CD4-positive, alpha-beta T cell treated with Interleukin-1 beta for 1 hour (primary cell): ENCODE results near the gene HOXC10.

Experiments
- DNase-seq, 2 donors: peaks; one replicate each; pipeline ENCODE4 v3.0.0-alpha.2; 2020 to 2022

Gene HOXC10

DNA sequence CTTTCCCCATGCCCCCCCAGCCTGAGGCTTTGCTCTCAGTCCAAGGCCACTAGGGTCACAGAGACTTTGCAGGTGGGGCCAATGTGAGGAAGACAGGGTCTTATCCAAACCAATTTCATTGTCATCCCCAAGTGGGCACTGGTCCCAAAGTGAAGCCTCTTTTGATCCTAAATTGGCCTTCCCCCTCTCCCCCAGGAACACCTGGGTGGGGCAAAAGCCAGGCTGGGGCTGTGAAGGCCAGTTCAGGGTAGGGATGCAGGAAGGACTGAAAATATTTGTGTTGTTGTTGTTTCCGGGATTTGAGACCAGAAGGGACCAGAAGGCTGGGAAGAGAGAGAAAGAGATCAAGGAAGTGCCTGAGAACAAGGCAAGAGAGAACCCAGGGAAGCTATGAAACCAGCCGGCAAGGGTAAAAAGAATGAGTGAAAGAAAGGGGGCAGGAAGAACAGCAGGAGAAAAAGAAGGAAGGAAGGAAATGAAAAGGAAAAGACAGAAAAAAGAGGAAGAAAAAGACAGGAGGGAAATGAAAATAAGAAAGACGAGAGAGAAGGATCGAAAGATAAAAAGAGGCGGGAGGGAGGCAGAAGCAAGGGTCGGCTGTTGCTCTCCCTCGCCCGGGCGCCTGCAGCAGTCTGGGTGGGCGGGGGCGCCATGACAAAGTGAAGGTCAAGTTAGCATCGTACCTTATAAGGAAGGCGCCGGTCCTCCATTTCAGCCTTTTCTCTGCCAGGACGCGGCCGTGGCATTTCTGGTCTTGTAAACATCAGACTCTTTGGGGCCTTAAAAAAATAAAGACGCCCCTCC is 19.5 kb upstream of the HOXC10 start:
- DNase-seq, result no peak

DNA sequence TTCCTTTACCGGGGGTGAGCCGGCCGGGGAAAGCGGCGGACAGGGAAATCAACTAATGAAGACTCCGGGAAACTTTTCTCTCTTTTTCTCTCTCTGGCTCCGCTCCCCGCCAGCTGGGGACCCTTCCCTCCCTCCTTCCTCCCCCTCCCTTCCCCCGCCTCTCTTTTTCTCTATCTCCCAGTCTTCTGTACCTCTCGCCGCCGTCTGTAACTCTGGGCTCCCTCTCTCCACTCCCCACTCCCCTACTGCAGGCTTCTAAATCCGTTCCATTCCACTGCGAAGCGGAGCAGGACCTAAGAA is 18.9 kb upstream of the HOXC10 start:
- DNase-seq, result no peak

DNA sequence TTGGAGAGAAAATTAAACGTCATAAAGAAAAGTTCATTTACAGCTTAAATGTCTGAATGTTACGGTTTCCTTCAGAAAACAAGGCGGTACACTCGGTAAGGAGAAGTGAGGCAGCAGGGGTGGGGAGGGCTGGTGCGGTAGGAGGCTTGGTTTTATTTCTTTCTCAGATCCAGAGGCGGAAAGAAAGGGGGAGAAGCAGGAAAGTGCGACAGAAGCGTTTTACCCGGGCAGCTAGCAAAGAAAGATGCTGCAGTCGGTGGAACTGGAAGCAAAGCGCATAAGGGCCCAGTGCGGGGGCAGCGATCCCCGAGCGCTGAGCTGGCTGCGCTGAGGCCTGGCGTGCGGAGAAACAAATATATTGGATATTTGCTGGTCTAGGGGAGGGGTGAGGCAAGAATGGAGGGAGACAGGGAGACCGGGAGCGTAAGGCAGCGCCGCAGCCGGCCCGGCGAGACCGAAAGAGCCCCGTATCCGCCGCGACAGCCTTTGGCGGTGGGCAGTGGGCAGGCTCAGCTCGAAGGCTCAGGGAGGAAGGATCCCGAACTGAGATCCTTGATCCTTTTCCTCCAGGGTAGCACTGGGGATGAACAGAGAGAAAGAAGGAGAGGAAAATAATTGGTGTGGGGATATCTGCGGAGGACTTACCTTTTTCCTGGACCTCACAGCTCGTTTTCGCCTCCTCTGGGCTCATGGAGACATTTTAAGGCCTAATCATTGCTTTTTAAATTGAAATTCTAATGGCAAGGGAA is 18.4 kb upstream of the HOXC10 start:
- DNase-seq, result no peak

GRCh38 chr12:53967421-53967925 is 17.5 kb upstream of the HOXC10 start:
- no peak for DNase-seq

GRCh38 chr12:53968214-53969127 is 16.5 kb upstream of the HOXC10 start:
- no peak for DNase-seq

GRCh38 chr12:53969588-53970259 is 15.2 kb upstream of the HOXC10 start:
- DNase-seq, result no peak

DNA sequence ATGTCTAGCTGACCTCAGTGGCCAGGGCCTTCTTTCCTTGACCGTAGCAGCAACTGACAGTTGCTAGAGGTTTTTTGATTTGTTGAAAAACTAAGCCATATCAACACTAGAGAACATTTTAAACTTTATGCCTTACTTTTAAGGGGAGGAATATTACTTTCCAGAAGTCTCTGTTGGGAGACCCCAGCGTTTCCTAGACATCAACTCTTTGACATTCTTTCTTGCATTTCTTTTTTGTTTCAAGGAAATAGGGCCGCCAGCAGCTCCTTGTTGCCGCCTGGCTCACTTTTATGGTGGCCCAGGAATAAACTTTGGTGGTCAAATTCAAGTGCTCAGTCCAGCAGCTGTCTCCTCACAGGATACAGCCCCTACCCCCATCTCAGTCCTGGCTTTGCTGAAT is 14.5 kb upstream of the HOXC10 start:
- DNase-seq, result no peak

DNA sequence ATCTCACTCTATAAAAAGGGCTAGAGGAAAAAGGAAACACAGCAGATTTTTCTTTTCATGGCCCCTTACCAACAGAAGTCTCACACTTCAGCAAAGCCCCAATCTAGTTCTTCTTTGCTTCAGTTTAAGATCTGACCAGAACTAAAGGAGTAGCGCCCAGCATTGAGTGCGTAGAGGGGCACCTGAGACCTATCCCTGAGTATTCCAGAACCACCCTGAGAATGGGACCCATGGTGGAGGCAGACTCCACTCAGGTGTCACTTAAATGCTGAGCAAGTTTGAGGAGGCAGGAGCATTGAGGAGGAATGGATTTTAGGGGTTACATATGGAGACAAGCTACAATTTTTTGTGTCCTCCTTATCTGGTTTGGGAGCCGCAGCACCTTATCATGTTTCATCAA is 13.8 kb upstream of the HOXC10 start:
- no peak for DNase-seq

- DNase-seq, result no peak
These were observed 13.3 kb upstream of the HOXC10 start for GRCh38 chr12:53971686-53972085.

GRCh38 chr12:53972152-53972702 is 12.7 kb upstream of the HOXC10 start:
- no peak for DNase-seq

GRCh38 chr12:53972722-53973235 is 12.2 kb upstream of the HOXC10 start, which contains the start of gene HOXC11:
TSS of gene HOXC11 (plus strand) at chr12:53973126. CDS start at chr12:53973242, 116 bp downstream.
- DNase-seq, result no peak

DNA sequence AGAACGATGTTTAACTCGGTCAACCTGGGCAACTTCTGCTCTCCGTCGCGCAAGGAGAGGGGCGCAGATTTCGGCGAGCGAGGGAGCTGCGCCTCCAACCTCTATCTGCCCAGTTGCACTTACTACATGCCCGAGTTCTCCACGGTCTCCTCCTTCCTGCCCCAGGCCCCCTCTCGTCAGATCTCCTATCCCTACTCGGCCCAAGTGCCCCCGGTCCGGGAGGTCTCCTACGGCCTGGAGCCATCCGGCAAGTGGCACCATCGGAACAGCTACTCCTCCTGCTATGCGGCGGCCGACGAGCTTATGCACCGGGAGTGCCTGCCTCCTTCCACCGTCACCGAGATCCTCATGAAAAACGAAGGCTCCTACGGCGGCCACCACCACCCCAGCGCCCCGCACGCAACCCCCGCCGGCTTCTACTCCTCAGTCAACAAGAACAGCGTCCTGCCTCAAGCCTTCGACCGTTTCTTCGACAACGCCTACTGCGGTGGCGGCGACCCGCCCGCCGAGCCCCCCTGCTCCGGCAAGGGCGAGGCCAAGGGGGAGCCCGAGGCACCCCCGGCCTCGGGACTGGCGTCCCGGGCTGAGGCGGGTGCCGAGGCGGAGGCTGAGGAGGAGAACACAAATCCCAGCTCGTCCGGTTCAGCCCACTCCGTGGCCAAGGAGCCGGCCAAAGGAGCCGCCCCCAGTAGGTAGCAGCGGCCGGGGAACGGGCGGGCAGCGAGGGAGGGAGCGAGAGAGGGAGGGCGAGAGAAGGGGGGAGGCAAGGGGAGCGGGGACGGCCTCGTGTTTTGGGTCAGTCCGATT is 11.5 kb upstream of the HOXC10 start:
- no peak for DNase-seq

DNA sequence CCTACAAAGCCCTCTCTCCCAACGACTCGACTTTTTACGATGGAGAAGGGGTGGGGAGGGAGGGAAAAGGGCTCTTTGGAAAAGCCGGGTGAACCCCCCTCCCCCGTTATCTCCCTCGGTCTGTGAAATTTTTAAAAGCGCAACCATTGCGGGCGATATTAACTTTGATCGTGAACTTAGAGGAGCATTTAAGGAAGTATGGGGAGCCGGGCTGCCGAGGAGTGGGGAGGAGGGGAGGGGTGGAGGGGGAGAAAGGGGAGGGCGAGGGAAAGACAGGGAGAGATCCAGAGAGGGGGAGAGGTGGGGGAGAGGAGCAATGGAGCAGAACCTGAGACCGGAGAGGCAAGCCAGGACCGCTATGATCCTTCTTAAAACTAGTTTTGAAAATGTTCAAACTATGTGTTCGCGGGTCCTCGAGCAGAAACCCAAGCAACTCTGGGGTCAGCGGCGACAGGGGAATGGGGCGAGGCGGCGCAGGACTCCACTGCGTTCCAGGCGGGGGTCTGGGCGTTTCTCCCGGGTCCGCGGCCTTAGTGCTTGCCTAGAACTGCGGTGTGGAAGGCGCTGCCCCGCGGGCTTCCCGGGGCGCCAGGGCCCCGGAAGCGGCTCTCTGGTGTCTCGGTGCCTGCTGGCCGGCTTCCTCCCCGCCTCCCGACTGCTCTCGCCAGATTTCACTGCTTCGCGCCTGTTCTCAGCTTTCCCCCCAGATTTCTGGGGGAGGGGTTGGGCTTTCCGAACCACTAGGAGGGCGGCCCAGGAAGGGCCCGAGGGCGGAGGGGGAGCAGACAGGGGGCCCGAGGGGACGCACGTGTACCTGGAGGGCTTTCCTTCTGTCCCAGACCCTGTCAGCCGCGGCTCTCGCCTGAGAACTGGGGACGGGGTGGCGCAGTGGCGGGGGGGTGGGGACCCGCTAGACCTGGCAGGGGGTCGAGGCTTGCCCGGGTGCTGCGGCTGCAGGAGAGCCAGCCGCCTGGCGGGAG is 10.6 kb upstream of the HOXC10 start, which contains the start of gene HOTAIR:
Gene HOTAIR, minus strand, starts transcription at position 871 of the 980 bp plus-strand sequence.
- peak; percentile 20 to 32 for DNase-seq

- no peak for DNase-seq
These were observed 9.9 kb upstream of the HOXC10 start for GRCh38 chr12:53975064-53975471.

GRCh38 chr12:53975479-53976152 is 9.3 kb upstream of the HOXC10 start:
- DNase-seq, result no peak

- no peak for DNase-seq
These were observed 8.6 kb upstream of the HOXC10 start for GRCh38 chr12:53976172-53976822.

GRCh38 chr12:53976823-53977595 is 7.9 kb upstream of the HOXC10 start:
- no peak for DNase-seq
